DND-41 (cell line): Measurements from ENCODE around the gene NEURL1.

ENCODE experiments used
- EZH2 ChIP-seq: IDR thresholded peaks from 3 replicates; pipeline ENCODE4 v1.6.1; 2012; ENCODE audit warnings: borderline replicate concordance, low read depth, mild to moderate bottlenecking, moderate library complexity, low read length, inconsistent platforms; ENCODE audit not compliant: severe bottlenecking
- TF ChIP-seq, protein P1 (sequence below): IDR thresholded peaks from 2 replicates; pipeline ENCODE4 v1.5.1; 2012; ENCODE audit warnings: borderline replicate concordance, low read length, moderate library complexity, mild to moderate bottlenecking; ENCODE audit not compliant: poor library complexity, severe bottlenecking; ENCODE audit errors: extremely low read depth

DNA sequence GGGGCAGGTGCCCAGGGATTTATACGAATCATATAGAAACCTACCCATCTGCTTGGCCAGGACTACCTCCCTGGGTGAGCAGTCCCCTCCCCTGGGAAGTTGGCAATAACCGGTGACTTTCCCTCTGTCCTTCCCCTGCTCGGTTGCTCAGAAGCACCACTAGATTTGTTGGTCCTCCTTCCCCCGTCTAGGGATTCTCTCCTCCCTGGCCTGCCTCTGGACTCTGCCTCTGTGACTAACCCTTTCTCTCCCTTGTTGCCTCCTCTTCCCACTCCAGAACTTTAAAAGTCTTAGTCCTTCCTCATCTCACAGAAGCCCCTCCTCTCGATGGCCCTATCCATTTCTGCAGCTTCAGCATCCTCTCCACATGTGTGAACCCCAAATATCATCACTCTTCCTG, 24.3 kb upstream of the NEURL1 start:
- TF ChIP-seq, protein P1, sequence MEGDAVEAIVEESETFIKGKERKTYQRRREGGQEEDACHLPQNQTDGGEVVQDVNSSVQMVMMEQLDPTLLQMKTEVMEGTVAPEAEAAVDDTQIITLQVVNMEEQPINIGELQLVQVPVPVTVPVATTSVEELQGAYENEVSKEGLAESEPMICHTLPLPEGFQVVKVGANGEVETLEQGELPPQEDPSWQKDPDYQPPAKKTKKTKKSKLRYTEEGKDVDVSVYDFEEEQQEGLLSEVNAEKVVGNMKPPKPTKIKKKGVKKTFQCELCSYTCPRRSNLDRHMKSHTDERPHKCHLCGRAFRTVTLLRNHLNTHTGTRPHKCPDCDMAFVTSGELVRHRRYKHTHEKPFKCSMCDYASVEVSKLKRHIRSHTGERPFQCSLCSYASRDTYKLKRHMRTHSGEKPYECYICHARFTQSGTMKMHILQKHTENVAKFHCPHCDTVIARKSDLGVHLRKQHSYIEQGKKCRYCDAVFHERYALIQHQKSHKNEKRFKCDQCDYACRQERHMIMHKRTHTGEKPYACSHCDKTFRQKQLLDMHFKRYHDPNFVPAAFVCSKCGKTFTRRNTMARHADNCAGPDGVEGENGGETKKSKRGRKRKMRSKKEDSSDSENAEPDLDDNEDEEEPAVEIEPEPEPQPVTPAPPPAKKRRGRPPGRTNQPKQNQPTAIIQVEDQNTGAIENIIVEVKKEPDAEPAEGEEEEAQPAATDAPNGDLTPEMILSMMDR, result no peak
- no peak for TF ChIP-seq EZH2
